ENCODE measurements around the gene OGT. TPM values are rescaled to one million over a fixed set of nuclear protein-coding genes. Genes with fewer than 3 reads are reported as not detected.
A peak's percentile ranks its signal among the peaks of the same experiment; 100 is the strongest.

The OGT gene
- polyA plus RNA-seq, 1 of the 3 experiments (the other 2 are of a cell fraction) = 77.0 TPM

DNA sequence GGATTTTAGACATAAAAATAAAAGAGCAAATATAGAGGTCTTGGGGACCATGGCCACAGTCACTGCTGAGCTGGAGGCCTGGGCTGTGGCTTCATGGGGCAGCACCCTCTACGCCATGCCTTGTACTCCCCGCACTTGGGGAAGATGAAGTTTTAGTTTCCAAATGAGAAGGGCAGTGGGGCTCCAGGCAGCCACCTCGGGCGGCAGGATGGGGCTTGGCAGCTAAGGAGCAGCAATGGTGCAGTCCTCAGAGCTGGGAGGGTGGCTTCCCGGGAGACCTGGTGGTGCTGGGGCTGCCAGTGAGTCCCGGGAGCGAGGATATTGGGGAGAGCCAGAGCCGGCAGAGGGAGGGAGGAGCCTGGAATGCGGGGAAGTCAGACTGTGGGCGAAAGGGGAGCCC, 83.0 kb downstream of the OGT start:
- no peak overlapping the region for H3K4me3 ChIP-seq (ENCODE audit: low read depth in 2 of 2, low read length in 1 of 2)
- no peaks in the 10 kb centered on the region for H4K20me1 ChIP-seq (ENCODE audit: insufficient read depth)
- H2AFZ ChIP-seq (ENCODE audit: low read depth) = no peak overlapping the region
- H3K9ac ChIP-seq = no peak overlapping the region
- H3K9me2 ChIP-seq = no peaks in the 10 kb centered on the region
- TF ChIP-seq, protein P1, sequence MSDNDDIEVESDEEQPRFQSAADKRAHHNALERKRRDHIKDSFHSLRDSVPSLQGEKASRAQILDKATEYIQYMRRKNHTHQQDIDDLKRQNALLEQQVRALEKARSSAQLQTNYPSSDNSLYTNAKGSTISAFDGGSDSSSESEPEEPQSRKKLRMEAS (IDR thresholded peaks at IDR 0.05; ENCODE audit: low read depth) = no peak
- no peak for TF ChIP-seq FOXJ3 (CRISPR knock-in tag; IDR thresholded peaks at IDR 0.05)
- TF ChIP-seq, protein P2, sequence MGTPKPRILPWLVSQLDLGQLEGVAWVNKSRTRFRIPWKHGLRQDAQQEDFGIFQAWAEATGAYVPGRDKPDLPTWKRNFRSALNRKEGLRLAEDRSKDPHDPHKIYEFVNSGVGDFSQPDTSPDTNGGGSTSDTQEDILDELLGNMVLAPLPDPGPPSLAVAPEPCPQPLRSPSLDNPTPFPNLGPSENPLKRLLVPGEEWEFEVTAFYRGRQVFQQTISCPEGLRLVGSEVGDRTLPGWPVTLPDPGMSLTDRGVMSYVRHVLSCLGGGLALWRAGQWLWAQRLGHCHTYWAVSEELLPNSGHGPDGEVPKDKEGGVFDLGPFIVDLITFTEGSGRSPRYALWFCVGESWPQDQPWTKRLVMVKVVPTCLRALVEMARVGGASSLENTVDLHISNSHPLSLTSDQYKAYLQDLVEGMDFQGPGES (IDR thresholded peaks at IDR 0.05; ENCODE audit: low read depth, low read length) = no peak
- TF ChIP-seq GABPA (IDR thresholded peaks at IDR 0.05; ENCODE audit: low read depth) = no peak
- no peak for TF ChIP-seq NRF1 (IDR thresholded peaks at IDR 0.05; ENCODE audit: low read depth, low read length)
- TF ChIP-seq FOXM1 (IDR thresholded peaks at IDR 0.05; ENCODE audit: low read depth) = no peak
- no peaks in the 10 kb centered on the region for H3K4me1 ChIP-seq (ENCODE audit: control insufficient read depth in 1 of 2, insufficient read depth in 2 of 2, low read depth in 1 of 2, low read length in 1 of 2)
- no peaks in the 10 kb centered on the region for H3K9me3 ChIP-seq
- no peaks in the 10 kb centered on the region for H3K79me2 ChIP-seq (ENCODE audit: insufficient read depth)
- ChIA-PET CTCF (no interaction called here), POLR2A (no interaction called here)
- no peak overlapping the region for H3K4me2 ChIP-seq
- H3F3A ChIP-seq (replicated peaks; ENCODE audit: insufficient read depth) = no peaks in the 10 kb centered on the region
- WGBS (ENCODE audit: low lambda C conversion rate) = 52% methylated on average over 6 of the region's 10 CpGs
- H3K36me3 ChIP-seq (replicated peaks in 1 of 2; ENCODE audit: control insufficient read depth in 1 of 2, insufficient read depth in 2 of 2, low read length in 1 of 2) = no peaks in the 10 kb centered on the region
- no peak overlapping the region for H3K27ac ChIP-seq (ENCODE audit: low read depth in 2 of 2, low read length in 1 of 2)
- peaks cover 9% of the 10 kb centered on the region; the same call in 1 of the 2 replicates for H3K27me3 ChIP-seq (ENCODE audit: insufficient read depth)
- DNase-seq = no peak

DNA sequence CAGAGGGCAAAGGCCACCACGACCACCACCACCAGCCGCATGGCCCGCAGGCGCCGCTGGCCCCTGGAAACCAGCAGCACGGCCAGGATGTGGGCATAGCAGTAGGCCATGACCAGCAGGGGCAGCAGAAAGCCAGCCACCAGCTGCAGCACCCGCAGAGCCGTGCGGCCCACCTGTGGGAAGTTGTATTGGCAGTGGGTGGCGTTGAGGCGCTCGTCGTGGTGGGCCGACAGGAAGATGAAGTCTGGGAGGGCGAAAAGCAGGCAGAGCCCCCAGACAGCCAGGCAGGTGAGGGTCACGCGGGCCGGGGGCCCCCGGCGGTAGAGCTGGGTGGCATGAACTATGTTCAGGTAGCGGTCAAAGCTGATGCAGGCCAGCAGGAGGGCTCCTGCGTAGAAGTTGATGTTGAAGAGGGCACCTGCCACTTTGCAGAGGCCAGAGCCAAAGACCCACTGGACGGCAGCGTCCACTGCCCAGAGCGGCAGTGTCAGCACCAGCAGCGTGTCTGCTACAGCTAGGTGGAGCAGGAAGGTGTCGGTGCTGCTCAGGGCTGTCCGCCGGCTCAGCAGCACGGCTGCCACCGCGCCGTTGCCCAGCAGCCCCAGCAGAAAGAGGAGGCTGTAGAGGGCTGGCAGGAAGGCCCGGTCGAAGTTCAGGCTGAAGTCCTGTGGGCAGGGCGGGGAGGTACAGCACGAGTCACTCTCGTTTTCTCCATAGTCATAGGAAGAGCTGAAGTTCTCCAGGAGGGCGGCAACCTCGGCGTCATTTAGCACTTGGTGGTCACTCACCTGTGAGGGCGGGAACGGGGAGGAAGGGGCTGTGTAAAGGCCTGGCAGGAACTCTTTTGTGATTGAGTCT, 84.0 kb downstream of the OGT start:
- no peaks in the 10 kb centered on the region; the same call in 1 of the 2 replicates for H3K27me3 ChIP-seq (ENCODE audit: insufficient read depth)
- H2AFZ ChIP-seq (ENCODE audit: low read depth) = no peak overlapping the region
- TF ChIP-seq, protein P3, sequence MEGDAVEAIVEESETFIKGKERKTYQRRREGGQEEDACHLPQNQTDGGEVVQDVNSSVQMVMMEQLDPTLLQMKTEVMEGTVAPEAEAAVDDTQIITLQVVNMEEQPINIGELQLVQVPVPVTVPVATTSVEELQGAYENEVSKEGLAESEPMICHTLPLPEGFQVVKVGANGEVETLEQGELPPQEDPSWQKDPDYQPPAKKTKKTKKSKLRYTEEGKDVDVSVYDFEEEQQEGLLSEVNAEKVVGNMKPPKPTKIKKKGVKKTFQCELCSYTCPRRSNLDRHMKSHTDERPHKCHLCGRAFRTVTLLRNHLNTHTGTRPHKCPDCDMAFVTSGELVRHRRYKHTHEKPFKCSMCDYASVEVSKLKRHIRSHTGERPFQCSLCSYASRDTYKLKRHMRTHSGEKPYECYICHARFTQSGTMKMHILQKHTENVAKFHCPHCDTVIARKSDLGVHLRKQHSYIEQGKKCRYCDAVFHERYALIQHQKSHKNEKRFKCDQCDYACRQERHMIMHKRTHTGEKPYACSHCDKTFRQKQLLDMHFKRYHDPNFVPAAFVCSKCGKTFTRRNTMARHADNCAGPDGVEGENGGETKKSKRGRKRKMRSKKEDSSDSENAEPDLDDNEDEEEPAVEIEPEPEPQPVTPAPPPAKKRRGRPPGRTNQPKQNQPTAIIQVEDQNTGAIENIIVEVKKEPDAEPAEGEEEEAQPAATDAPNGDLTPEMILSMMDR (IDR thresholded peaks at IDR 0.05) = peak; percentile 18; the same call in 1 of the 2 replicates
- no peak for TF ChIP-seq ELF1 (IDR thresholded peaks at IDR 0.05)
- no peak overlapping the region for H3K27ac ChIP-seq (ENCODE audit: low read depth in 2 of 2, low read length in 1 of 2)
- H3K9ac ChIP-seq = no peak overlapping the region
- POLR2A ChIA-PET = no interaction called here
- no peaks in the 10 kb centered on the region for H4K20me1 ChIP-seq (ENCODE audit: insufficient read depth)
- H3K4me3 ChIP-seq (ENCODE audit: low read depth in 2 of 2, low read length in 1 of 2) = no peak overlapping the region
- no peaks in the 10 kb centered on the region for H3K36me3 ChIP-seq (replicated peaks in 1 of 2; ENCODE audit: control insufficient read depth in 1 of 2, insufficient read depth in 2 of 2, low read length in 1 of 2)
- H3K79me2 ChIP-seq (ENCODE audit: insufficient read depth) = no peaks in the 10 kb centered on the region
- no peaks in the 10 kb centered on the region for H3K4me1 ChIP-seq (ENCODE audit: control insufficient read depth in 1 of 2, insufficient read depth in 2 of 2, low read depth in 1 of 2, low read length in 1 of 2)
- CTCF ChIA-PET = no interaction called here
- peak; percentile 32 for DNase-seq
- no peaks in the 10 kb centered on the region for H3K9me3 ChIP-seq
- 75% methylated on average over 28 of the region's 43 CpGs for WGBS (ENCODE audit: low lambda C conversion rate)
- H3F3A ChIP-seq (replicated peaks; ENCODE audit: insufficient read depth) = no peaks in the 10 kb centered on the region
- H3K4me2 ChIP-seq = no peak overlapping the region
- no peaks in the 10 kb centered on the region for H3K9me2 ChIP-seq
